Stimulated activated CD8-positive, alpha-beta memory T cell treated with anti-CD3 and anti-CD28 coated beads, Interleukin-7, amount 100 ng/mL, for 48 hours (primary cell): Measurements from ENCODE around the gene ZNF256.

Experiments
- DNase-seq, 2 donors: peaks; one replicate each; pipeline ENCODE4 v3.0.0-alpha.2; 2020; ENCODE audit warnings: low read depth in 1 of 2; ENCODE audit errors: extremely low read depth in 1 of 2

Gene ZNF256

DNA sequence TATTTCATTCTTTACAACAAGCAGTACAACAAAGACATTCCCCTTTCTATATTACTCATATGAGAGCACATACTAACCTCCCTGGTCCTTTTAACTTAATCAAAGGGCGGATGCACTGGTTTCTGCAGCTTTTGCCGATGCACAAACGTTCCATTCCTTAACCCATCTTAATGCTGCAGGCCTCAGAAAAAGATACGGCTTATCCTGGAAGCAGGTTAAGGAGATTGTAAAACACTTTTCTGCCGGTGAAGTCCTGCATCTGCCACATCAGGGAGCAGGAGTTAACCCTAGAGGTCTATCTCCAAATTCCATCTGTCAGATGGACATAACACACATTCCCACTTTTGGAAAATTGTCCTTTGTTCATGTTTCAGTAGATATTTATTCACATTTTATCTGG, 47.2 kb downstream of the ZNF256 start:
- no peak for DNase-seq
